GM12873 (cell line): ENCODE measurements around the gene PLEKHA6.

ENCODE experiments used
- TF ChIP-seq, protein P1 (sequence below): IDR thresholded peaks from 2 replicates; pipeline ENCODE4 v1.5.1; 2012; ENCODE audit warnings: low read depth, mild to moderate bottlenecking, moderate library complexity, low read length, control low read depth; ENCODE audit not compliant: insufficient read depth; ENCODE audit errors: missing control alignments

The PLEKHA6 gene

DNA sequence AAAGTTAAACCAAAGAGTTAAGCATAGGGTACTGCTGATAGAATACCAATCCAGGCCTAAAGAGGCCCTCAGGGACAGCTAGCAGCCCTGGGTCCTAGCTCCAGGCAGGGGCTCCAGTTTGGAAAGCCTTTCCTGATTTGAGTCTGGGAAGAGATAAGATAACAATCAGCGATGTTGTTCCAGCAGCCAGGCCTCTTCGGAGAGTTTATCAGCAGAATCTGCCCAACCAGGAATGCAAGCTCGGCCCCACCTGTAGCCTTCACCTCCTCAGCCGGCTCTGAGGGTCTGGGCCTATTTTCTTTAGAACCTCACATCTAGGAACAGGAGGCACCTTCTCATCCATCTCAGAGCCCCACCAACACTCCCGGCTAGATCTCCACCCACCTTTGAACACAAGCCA is 42.6 kb downstream of the PLEKHA6 start:
- TF ChIP-seq, protein P1, sequence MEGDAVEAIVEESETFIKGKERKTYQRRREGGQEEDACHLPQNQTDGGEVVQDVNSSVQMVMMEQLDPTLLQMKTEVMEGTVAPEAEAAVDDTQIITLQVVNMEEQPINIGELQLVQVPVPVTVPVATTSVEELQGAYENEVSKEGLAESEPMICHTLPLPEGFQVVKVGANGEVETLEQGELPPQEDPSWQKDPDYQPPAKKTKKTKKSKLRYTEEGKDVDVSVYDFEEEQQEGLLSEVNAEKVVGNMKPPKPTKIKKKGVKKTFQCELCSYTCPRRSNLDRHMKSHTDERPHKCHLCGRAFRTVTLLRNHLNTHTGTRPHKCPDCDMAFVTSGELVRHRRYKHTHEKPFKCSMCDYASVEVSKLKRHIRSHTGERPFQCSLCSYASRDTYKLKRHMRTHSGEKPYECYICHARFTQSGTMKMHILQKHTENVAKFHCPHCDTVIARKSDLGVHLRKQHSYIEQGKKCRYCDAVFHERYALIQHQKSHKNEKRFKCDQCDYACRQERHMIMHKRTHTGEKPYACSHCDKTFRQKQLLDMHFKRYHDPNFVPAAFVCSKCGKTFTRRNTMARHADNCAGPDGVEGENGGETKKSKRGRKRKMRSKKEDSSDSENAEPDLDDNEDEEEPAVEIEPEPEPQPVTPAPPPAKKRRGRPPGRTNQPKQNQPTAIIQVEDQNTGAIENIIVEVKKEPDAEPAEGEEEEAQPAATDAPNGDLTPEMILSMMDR, result no peak

DNA sequence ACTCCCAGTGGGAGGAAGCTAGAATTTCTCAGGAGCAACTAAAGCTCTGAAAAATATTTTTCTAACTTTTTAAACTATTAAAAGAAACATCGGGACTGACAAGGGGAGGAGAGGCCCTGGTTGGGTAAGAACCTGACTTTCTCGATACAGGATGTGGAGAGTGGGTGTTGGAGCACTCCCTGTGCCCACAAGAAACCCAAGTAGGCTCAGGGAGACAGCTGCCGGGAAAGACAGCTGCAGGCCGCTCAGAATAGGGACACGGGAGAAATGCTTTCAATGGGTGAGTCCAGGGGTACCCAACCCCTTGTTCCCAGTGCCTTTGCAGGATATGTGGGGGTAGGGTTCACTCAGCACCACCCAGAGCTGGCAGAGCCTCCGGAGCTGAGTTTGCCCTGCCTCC is 43.6 kb downstream of the PLEKHA6 start:
- TF ChIP-seq, protein P1, result no peak

DNA sequence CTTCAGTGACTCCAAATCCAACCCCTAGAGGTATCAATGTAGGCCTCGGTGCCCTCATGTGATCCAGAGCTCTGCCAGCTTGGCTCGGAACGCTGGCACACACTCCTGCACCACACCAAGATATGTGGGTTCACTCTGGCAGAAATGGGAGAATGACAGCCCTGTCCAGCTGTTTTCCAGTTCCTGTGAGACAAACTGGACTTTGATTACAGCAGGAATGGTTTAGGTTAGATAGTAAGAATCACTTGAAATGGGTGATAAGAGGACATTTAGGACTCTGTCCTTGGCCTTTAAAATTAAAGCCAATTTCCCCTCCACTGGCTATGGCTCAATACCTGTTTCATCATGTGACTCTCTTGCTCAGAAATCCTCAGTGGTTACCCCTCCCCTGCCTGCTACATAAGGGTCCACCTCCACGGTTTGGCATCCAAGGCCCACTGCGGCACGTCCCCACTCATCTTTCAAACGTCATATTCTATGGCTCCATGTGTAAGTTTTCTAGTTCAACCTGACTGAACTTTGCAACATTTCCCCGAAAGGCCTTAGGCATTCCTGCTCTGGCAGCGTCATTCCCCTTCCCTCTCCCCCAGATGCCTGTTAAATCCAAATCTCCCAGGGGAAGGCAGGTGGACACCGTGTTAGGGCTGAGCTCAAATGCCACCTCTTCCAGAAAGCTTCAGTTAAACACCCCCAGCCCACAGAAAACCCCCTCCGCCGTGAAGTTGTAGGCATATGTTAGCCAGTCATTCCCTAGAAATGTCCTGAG is 44.7 kb downstream of the PLEKHA6 start:
- TF ChIP-seq, protein P1, result no peak

DNA sequence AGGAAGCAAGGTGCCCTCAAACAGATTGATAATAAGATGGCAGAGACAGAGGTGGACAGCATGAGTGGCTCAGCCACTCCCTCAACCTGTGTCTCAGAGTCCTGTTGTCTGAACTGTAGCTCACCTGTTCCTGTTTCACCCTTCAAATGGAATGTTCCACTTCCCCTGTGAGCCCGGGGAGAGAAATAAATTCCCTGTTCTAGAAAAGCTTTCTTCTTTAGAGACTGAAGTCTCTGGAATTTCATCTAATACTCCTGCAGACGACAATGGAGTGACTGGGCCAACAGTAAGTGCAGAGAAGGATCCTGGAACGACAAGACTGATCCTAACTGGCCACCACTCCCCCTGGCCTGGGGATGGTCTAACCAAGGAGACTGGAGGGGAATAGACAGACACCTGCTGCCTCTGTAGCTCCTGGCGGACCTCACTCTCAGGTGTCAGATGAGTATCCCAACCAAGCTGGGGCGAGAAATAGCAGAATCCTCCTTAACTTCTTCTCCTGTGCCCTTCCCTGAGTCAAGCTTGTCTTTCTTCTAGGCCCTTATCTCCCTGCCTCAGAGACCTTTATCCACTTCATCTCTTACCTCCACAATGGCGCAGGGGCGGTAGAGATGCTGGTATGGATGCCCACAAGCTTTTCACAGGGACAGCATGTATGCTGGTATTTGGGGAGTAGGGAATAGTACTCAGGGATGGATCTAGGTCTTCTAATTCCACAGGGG is 45.4 kb downstream of the PLEKHA6 start:
- TF ChIP-seq, protein P1, result no peak

DNA sequence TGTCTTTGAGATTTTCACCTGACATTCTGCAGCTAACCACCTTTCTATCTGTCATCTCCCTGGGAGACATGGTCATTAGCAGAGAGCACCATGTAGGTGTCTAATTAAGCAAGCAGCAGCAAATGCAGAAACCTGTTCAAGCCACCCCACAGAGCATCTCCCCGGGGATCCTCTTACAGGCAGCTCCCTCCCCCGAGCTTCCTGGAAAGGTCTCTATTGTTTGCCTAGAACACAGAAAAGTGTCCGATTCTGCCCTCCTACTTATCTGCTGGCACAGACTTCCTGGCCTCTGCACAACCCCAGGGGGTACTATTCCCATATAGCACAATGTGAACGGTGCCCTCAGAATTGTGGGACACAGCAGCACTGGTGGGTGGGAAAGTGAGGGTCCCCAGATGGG is 46.1 kb downstream of the PLEKHA6 start:
- TF ChIP-seq, protein P1, result no peak

DNA sequence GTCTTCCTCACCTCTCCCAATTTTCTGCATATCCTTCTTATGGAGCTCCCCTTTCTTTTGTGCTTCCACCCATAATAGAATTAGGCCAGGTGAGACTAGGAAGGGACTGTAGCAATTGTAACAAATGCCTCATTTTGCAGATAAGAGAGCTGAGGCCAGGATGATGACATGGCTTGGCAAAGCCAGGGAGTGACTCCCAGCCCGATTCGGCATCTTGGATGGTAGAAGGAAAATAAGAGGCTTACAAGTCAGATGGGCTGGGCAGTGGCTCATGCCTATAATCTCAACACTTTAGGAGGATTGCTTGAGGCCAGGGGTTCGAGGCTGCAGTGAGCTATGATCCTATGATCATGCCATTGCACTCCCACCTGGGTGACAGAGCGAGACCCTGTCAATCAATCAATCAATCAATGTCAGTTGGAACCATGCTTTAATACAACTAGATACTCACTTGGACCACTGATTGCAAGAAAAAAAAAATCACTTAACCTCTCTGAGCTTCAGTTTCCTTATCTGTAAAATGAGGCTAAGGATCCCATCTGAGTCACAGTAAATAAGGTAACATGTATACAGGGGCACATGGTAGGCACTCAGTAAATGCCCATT is 51.6 kb downstream of the PLEKHA6 start:
- TF ChIP-seq, protein P1, result no peak

DNA sequence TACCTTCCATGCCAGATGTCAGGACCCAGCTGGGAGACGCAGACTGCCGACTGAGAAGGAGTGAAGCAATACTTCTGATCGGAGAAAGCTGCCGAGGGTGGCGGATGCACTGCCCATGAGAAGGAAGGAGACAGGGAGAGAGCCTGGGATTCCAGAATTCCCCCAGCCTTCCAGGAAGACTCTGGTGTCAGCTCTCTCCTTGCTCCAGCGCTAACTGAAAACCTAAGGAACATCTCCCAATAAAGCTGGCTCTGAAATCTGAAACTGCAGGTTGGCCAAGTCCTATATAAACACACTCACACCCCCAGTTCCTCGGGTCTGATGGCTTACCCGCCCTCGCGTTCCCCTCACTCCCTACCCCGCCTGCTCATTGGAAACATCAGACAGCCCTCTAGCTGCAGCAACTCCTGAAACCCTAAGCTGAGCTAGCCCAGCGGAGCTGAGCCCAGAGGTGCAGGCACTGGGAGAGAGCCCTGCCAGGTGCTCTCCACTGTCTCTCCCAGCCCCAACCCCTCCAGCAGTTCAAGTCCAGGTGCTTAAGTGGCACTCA is 52.3 kb downstream of the PLEKHA6 start:
- TF ChIP-seq, protein P1, result no peak
